ENCODE data around the gene ST6GAL1. TPM values are rescaled to one million over a fixed set of nuclear protein-coding genes. Genes with fewer than 3 reads are reported as not detected.

The ST6GAL1 gene
- total RNA-seq, 1 donor from 2014 or later: 5.5 TPM

DNA sequence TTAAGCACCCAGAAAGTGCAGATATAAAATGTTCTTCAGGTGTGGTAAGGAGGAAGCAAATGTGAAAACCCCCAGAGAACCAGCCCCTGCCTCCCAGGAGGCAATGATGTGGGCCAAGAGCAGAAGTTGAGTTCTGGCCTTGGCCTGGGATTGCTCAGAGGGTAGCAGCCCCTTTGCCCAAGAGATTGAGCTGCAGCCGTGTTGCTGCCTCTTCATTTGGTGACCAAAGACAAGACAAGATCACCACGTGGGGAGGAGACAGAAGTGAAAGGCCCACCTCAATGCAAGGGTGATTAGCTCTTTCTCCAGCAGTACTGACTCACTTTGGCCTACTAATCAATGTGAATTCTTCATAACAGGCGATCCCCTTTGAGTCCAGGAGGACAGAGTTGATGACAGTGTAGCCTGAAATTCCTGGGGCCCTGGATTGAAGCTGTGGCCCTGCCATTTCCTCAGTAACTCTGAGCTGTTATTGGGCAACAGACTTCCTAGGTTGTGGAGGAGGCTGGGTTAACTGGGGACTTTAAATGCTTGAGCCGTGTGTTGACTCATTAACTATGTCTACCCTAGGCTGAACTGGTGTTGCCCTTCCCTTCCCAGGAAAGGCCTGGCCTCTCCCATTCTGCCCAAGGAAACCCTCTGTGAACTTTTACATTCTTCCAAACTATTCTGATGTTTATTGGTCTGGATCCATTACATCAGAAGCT lies 86.5 kb downstream of the ST6GAL1 start:
- Histone ChIP-seq H3K36me3 (ENCODE audit: control insufficient read depth, insufficient read depth, low read length) (no peaks in the 10 kb centered on the region), H3K4me3 (ENCODE audit: low read depth, low read length) (no peak overlapping the region), H3K27me3 (ENCODE audit: control insufficient read depth, insufficient read depth, low read length) (no peaks in the 10 kb centered on the region)
- FAIRE-seq: no peak
- peak; percentile 72 for DNase-seq (ENCODE audit: low read depth)
- TF ChIP-seq, protein P1, sequence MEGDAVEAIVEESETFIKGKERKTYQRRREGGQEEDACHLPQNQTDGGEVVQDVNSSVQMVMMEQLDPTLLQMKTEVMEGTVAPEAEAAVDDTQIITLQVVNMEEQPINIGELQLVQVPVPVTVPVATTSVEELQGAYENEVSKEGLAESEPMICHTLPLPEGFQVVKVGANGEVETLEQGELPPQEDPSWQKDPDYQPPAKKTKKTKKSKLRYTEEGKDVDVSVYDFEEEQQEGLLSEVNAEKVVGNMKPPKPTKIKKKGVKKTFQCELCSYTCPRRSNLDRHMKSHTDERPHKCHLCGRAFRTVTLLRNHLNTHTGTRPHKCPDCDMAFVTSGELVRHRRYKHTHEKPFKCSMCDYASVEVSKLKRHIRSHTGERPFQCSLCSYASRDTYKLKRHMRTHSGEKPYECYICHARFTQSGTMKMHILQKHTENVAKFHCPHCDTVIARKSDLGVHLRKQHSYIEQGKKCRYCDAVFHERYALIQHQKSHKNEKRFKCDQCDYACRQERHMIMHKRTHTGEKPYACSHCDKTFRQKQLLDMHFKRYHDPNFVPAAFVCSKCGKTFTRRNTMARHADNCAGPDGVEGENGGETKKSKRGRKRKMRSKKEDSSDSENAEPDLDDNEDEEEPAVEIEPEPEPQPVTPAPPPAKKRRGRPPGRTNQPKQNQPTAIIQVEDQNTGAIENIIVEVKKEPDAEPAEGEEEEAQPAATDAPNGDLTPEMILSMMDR (IDR thresholded peaks at IDR 0.05; ENCODE audit: insufficient read depth, low read length, severe bottlenecking): no peak

DNA sequence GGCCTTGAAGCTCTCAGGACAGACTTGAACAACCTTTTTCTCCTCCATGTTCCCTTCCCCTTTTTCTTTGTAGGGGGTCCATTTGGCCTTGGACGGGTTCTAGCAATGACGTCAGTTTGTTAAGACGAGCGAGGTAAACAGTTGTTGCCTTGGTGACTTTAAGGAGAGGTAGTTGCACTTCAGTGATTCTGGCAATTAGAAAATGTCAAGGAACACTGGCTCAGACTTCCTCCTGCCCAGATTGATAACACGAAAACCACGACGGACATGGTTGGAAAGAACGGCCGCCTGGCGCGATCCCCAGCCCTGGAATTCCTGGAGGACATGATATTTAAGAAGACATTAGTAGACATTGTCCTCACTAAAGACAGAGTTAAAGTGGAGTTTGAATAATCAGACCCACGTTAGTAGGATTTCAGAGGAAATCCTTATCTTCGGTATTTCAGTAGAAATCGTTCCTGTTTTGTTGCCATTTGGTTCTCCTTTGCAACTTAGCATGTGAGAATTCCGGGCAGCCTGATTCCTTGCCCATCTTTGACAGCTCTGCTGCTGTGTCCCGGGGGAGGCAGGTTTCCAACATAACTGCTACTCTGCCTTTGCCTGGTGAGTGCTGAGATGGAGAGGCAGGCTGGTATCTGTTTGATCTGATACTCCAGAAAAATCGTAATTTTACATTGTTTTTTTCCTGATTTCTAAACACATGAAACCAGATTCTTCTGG lies 87.3 kb downstream of the ST6GAL1 start:
- Histone ChIP-seq H3K27me3 (ENCODE audit: control insufficient read depth, insufficient read depth, low read length) (no peaks in the 10 kb centered on the region), H3K4me3 (ENCODE audit: low read depth, low read length) (no peak overlapping the region), H3K36me3 (ENCODE audit: control insufficient read depth, insufficient read depth, low read length) (no peaks in the 10 kb centered on the region)
- FAIRE-seq: no peak
- DNase-seq (ENCODE audit: low read depth): no peak
- TF ChIP-seq, protein P1 (IDR thresholded peaks at IDR 0.05; ENCODE audit: insufficient read depth, low read length, severe bottlenecking): no peak

DNA sequence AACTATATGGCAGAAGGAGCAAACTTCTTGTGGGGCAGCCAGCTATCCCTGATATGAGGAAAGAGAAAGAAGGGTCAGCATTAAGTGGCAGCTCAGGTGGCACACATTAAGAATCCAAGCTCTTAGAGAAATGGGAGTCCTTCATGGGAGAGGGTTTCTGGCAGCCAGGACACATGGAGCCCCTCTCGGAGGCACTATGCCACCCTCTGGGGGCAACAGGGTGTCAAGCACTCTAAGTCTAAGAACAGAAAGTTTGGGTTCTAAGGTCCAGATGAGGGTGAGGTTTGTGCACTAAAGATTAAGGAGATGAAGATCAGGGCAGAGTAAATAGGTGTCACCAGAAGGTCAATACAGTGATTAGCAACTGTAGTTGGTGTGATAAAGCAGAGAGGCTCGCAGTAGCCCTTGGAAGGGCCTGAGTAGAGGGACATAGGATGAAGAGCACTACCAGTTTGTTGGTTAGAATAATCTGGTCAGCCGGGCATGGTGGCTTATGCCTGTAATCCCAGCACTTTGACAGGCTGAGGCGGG lies 89.3 kb downstream of the ST6GAL1 start:
- TF ChIP-seq, protein P1 (IDR thresholded peaks at IDR 0.05; ENCODE audit: insufficient read depth, low read length, severe bottlenecking): no peak
- FAIRE-seq: no peak
- no peaks in the 10 kb centered on the region for H3K36me3 ChIP-seq (ENCODE audit: control insufficient read depth, insufficient read depth, low read length)
- H3K4me3 ChIP-seq (ENCODE audit: low read depth, low read length): no peak overlapping the region
- no peaks in the 10 kb centered on the region for H3K27me3 ChIP-seq (ENCODE audit: control insufficient read depth, insufficient read depth, low read length)
- DNase-seq (ENCODE audit: low read depth): no peak

DNA sequence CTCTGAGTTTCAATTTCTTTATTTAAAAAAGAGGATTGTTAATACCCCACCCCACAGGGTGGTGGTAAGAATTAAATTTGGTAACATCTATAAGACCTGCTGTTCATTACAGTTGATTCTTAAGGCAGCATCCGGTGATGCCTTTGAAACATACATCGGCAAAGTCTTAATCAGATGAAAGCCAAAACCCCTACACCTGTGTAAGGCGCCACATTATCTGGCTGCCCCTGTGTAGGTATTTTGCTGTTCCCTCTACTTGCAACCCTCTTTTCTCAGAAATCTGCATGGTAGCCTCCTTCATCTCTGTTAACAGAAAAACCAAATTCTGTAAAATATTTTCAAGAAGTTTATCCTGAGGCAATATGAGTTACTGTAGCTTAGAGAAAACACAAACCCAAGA lies 90.0 kb downstream of the ST6GAL1 start:
- H3K36me3 ChIP-seq (ENCODE audit: control insufficient read depth, insufficient read depth, low read length): no peaks in the 10 kb centered on the region
- DNase-seq (ENCODE audit: low read depth) (no peak), FAIRE-seq (no peak)
- H3K4me3 ChIP-seq (ENCODE audit: low read depth, low read length): no peak overlapping the region
- TF ChIP-seq, protein P1 (IDR thresholded peaks at IDR 0.05; ENCODE audit: insufficient read depth, low read length, severe bottlenecking): no peak
- H3K27me3 ChIP-seq (ENCODE audit: control insufficient read depth, insufficient read depth, low read length): no peaks in the 10 kb centered on the region

DNA sequence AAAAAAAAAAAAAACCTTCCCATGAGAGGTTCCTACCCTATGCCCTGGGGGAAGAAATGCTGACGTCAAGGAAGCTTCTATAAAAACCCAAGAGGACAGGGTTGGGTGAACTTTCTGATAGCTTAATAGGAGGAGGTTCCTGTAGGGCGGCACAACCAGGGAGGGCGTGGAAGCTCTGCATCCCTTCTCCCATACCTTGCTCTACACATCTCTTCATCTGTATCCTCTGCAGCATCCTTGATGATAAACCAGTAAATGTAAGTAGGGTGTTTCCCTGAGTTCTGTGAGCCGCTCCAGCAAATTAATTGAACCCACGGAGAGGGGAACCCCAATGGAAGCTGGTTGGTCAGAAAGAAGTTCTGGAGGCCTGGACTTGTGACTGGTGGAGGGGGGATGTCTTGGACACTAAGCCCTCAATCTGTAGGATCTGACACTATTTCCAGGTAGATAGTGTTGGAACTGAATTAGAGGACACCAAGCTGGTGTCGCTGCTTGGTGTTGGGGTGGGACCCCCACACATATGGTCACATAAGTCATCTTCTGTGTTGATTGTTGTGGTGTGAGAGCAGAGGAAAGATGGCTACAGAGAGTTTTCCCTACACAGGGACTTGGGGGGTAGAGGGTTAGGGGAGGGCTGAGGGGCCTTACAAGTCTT lies 91.5 kb downstream of the ST6GAL1 start:
- no peaks in the 10 kb centered on the region for H3K36me3 ChIP-seq (ENCODE audit: control insufficient read depth, insufficient read depth, low read length)
- TF ChIP-seq, protein P1 (IDR thresholded peaks at IDR 0.05; ENCODE audit: insufficient read depth, low read length, severe bottlenecking): no peak
- H3K4me3 ChIP-seq (ENCODE audit: low read depth, low read length): no peak overlapping the region
- no peaks in the 10 kb centered on the region for H3K27me3 ChIP-seq (ENCODE audit: control insufficient read depth, insufficient read depth, low read length)
- DNase-seq (ENCODE audit: low read depth) (no peak), FAIRE-seq (no peak)

All from bronchial epithelial cell (primary cell).